K562 (cell line): Measurements from ENCODE around the gene FOSL1. TPM values are rescaled to one million over a fixed set of nuclear protein-coding genes. Genes with fewer than 3 reads are reported as not detected.

Experiments used
- ATAC-seq: fragments of 200-7000 bp; cut with Tn5 transposase; 3 replicates; pipeline ENCODE4 v1.9.1; 2020; ENCODE audit warnings: moderate library complexity
- BruUV-seq: library from RNA; stranded (reverse); fragments of 400-500 nt; replicated peaks from 2 replicates; lab custom pipeline; 2021; lab: Mats Ljungman, UMichigan
- CTCF ChIA-PET: fragments of 300-600 bp; formaldehyde crosslinking; extraction: SDS; loops from one replicate; lab custom pipeline; 2021; ENCODE audit warnings: low intra/inter-chr PET ratio; lab: Yijun Ruan, JAX
- POLR2A ChIA-PET: fragments of 300-600, 350-650 bp; sonication (Branson Sonifier 250); formaldehyde crosslinking; extraction: SDS; loops from one replicate; lab custom pipeline; 2021; ENCODE audit warnings: antibody characterized with exemption, inconsistent platforms; lab: Yijun Ruan, JAX
- DNase-seq, 4 experiments: peaks; one replicate each; pipeline versions ENCODE4 v3.0.0 to v3.0.0-alpha.2; 2011 to 2018; ENCODE audit warnings: low spot score in 3 of 4, mixed read lengths in 3 of 4; ENCODE audit errors: extremely low read depth in 1 of 4
- FAIRE-seq: peaks from 2 replicates; lab custom pipeline; 2011; peaks lifted over from hg19 to GRCh38; lab: Jason Lieb, UNC
- H2AFZ ChIP-seq: 2 replicates; pipeline ENCODE4 v1.6.0; 2011; ENCODE audit warnings: low read depth, low read length, control low read depth, inconsistent platforms
- H3K27ac ChIP-seq: fragments of 200-600 bp; 3 replicates; pipeline ENCODE4 v1.8.0; 2011; ENCODE audit warnings: low read depth, mild to moderate bottlenecking, control low read depth, inconsistent platforms, low read length, moderate library complexity, mixed read lengths; ENCODE audit errors: extremely low read depth
- H3K27me3 ChIP-seq, 2 experiments: fragments of 300-600 bp in 1 of 2; 2 replicates in 1 of 2; 3 replicates in 1 of 2; pipeline versions ENCODE4 v1.6.0 to v1.8.0; 2011; ENCODE audit warnings: inconsistent platforms in 2 of 2, low read length in 2 of 2, mild to moderate bottlenecking in 1 of 2, mixed read lengths in 1 of 2, moderate library complexity in 1 of 2; ENCODE audit not compliant: control insufficient read depth in 2 of 2, insufficient read depth in 2 of 2
- H3K36me3 ChIP-seq: fragments of 300-600 bp; 3 replicates; pipeline ENCODE4 v1.8.0; 2011; ENCODE audit warnings: mild to moderate bottlenecking, low read length, inconsistent platforms; ENCODE audit not compliant: control insufficient read depth, insufficient read depth
- H3K4me1 ChIP-seq, 2 experiments: fragments of 200-600 bp in 1 of 2; replicated peaks in 1 of 2; 2 replicates in 1 of 2; 3 replicates in 1 of 2; pipeline versions ENCODE4 v1.5.1 to v1.8.0; 2011; ENCODE audit warnings: inconsistent platforms in 2 of 2, low read length in 2 of 2, mild to moderate bottlenecking in 1 of 2, mixed read lengths in 1 of 2, moderate library complexity in 1 of 2; ENCODE audit not compliant: control insufficient read depth in 2 of 2, insufficient read depth in 2 of 2
- H3K4me2 ChIP-seq: 2 replicates; pipeline ENCODE4 v1.6.1; 2011; ENCODE audit warnings: low read length, control low read depth, inconsistent platforms, mixed read lengths; ENCODE audit not compliant: insufficient read depth
- H3K4me3 ChIP-seq: fragments of 200-600 bp; sonication (generic), shearing (Covaris generic); 2 replicates; pipeline ENCODE4 v1.5.1; 2016; ENCODE audit warnings: control low read depth, inconsistent platforms
- H3K79me2 ChIP-seq: fragments of 200-600 bp; 3 replicates; pipeline ENCODE4 v1.8.0; 2011; ENCODE audit warnings: low read length, inconsistent platforms; ENCODE audit not compliant: control insufficient read depth, insufficient read depth
- H3K9ac ChIP-seq, 2 experiments: 2 replicates each; pipeline versions ENCODE4 v1.6.0 to v1.6.1; 2011; ENCODE audit warnings: low read depth in 2 of 2, low read length in 2 of 2, control low read depth in 1 of 2, inconsistent platforms in 1 of 2, mild to moderate bottlenecking in 1 of 2, mixed read lengths in 1 of 2; ENCODE audit not compliant: insufficient read depth in 1 of 2
- H3K9me1 ChIP-seq: one replicate; pipeline ENCODE4 v1.6.0; 2011; ENCODE audit warnings: inconsistent platforms, mild to moderate bottlenecking, low read length, moderate library complexity; ENCODE audit not compliant: control insufficient read depth, insufficient read depth
- H3K9me3 ChIP-seq: replicated peaks from 2 replicates; pipeline ENCODE4 v1.5.1; 2011; ENCODE audit warnings: low read depth, low read length, inconsistent platforms; ENCODE audit not compliant: control insufficient read depth, insufficient read depth
- H4K20me1 ChIP-seq: replicated peaks from 2 replicates; pipeline ENCODE4 v1.6.1; 2011; ENCODE audit warnings: low read length, inconsistent platforms, mixed read lengths; ENCODE audit not compliant: control insufficient read depth, insufficient read depth
- FOXK2 ChIP-seq, 2 experiments: fragments of 450-650 bp; IDR thresholded peaks in 1 of 2; conservative IDR thresholded peaks in 1 of 2; 2 replicates each; pipeline ENCODE4 v1.6.1; 2016; ENCODE audit warnings: low read depth in 2 of 2, mild to moderate bottlenecking in 1 of 2
- HNRNPLL ChIP-seq: fragments of 200-400 bp; formaldehyde crosslinking; IDR thresholded peaks from 2 replicates; pipeline ENCODE4 v1.6.1; 2017; ENCODE audit warnings: low read length, low read depth, mild to moderate bottlenecking; ENCODE audit not compliant: poor library complexity, severe bottlenecking
- L3MBTL2 ChIP-seq: fragments of 450-650 bp; IDR thresholded peaks from 2 replicates; pipeline ENCODE4 v1.6.1; 2016; ENCODE audit warnings: mild to moderate bottlenecking, moderate library complexity
- MLX ChIP-seq, 2 experiments: fragments of 450-650 bp in 1 of 2; sonication (generic) in 1 of 2; formaldehyde crosslinking; conservative IDR thresholded peaks; 2 replicates each; pipeline versions ENCODE4 v1.4.0 to v1.8.1; 2020 to 2022; ENCODE audit warnings: mild to moderate bottlenecking in 1 of 2, missing genetic modification reagents in 1 of 2
- MYBL2 ChIP-seq, 2 experiments: fragments of 450-650 bp in 1 of 2; sonication (generic) in 1 of 2; formaldehyde crosslinking in 1 of 2; IDR thresholded peaks; 2 replicates each; pipeline versions ENCODE4 v1.6.1 to v1.8.1; 2017 to 2022; ENCODE audit warnings: borderline replicate concordance in 1 of 2, inconsistent platforms in 1 of 2, low read depth in 1 of 2, mild to moderate bottlenecking in 1 of 2, missing genetic modification reagents in 1 of 2, moderate library complexity in 1 of 2
- PKNOX1 ChIP-seq: fragments of 450-650 bp; IDR thresholded peaks from 2 replicates; pipeline ENCODE4 v1.6.1; 2016
- PTTG1 ChIP-seq: fragments of 450-650 bp; IDR thresholded peaks from 2 replicates; pipeline ENCODE4 v1.6.1; 2016; ENCODE audit warnings: low read depth, mild to moderate bottlenecking, missing genetic modification characterization, missing compliant biosample characterization
- SMAD3 ChIP-seq: fragments of 450-650 bp; formaldehyde crosslinking; conservative IDR thresholded peaks from 2 replicates; pipeline ENCODE4 v1.4.0; 2020; ENCODE audit warnings: mild to moderate bottlenecking
- SMARCE1 ChIP-seq: fragments of 450-650 bp; IDR thresholded peaks from 2 replicates; pipeline ENCODE4 v1.7.1; 2016; ENCODE audit warnings: mild to moderate bottlenecking
- STAT6 ChIP-seq: sonication (generic); formaldehyde crosslinking; IDR thresholded peaks from 2 replicates; pipeline ENCODE4 v1.8.1; 2023; ENCODE audit warnings: mild to moderate bottlenecking, missing genetic modification reagents
- ZBTB17 ChIP-seq: fragments of 450-650 bp; formaldehyde crosslinking; IDR thresholded peaks from 2 replicates; pipeline ENCODE4 v1.4.0; 2020; ENCODE audit warnings: mild to moderate bottlenecking
- ZKSCAN8 ChIP-seq: fragments of 200-800 bp; sonication (Bioruptor generic); IDR thresholded peaks from 2 replicates; pipeline ENCODE4 v1.6.1; 2016; ENCODE audit warnings: missing genetic modification characterization, missing compliant biosample characterization
- ZNF134 ChIP-seq: fragments of 250-450 bp; sonication (Bioruptor Pico); conservative IDR thresholded peaks from 2 replicates; pipeline ENCODE4 v1.4.0; 2020
- ZNF398 ChIP-seq: fragments of 250-450 bp; sonication (Bioruptor Pico); IDR thresholded peaks from 2 replicates; pipeline ENCODE4 v1.8.0; 2021; ENCODE audit warnings: moderate library complexity, mild to moderate bottlenecking, inconsistent platforms
- WGBS: fragments of 100-300 bp; shearing (Covaris generic); methylation state at CpG from one replicate; pipeline ENCODE4 v1.1.6; 2016; ENCODE audit warnings: low coverage, mixed read lengths; ENCODE audit not compliant: insufficient coverage; ENCODE audit errors: missing lambda C conversion rate; 5-methylcytosine and 5-hydroxymethylcytosine counted together
- in situ Hi-C: fragments of 300-500 bp; cut with MboI; formaldehyde crosslinking; loops from 4 replicates; pipeline ENCODE4 v1.15.0; 2018; ENCODE audit warnings: inconsistent platforms, mixed read lengths
- intact Hi-C: fragments of 100-400 bp; cut with micrococcal nuclease; formaldehyde crosslinking; loops from 2 replicates; pipeline ENCODE4 v1.14.2; 2022
- polyA plus RNA-seq, 8 experiments: library from polyadenylated mRNA; depleted of rRNA in 4 of 8; stranded (reverse) in 5 of 8; unstranded in 3 of 8; fragments of >200 nt; fragmentation: Nextera tagmentation in 2 of 8; fragmentation: Illumina TruSeq in 1 of 8; extraction: Ambion mirVana in 2 of 8; extraction: Trizol in 1 of 8; gene quantifications; 2 replicates each; pipeline versions ENCODE4 v1.2.1 to v1.2.3, GENCODE V29; 2011 to 2014; ENCODE audit warnings: inconsistent platforms in 1 of 8, missing spikeins in 1 of 8
- total RNA-seq, 7 experiments: library from RNA; depleted of rRNA in 6 of 7; stranded (reverse); fragments of >200 nt in 6 of 7; fragmentation: Illumina TruSeq in 2 of 7; extraction: Trizol in 2 of 7; gene quantifications; 2 replicates each; pipeline versions ENCODE4 v1.2.1 to v1.2.3, GENCODE V29; 2011 to 2021; ENCODE audit warnings: low replicate concordance in 1 of 7

The FOSL1 gene
- total and polyA plus RNA-seq, 9 of the 15 experiments (the other 6 are each of a cell fraction or from before 2014, with no cell fraction given) = 3.5 to 39.6 (median 10.0) TPM

- H3K79me2 ChIP-seq = peaks cover 60% of the 10 kb centered on the region
- intact Hi-C loops = loop anchor here (5.0 kb wide), 1 partner anchor 45 kb away; the partner anchor contains the start of gene FOSL1
- H2AFZ ChIP-seq = peak overlapping the region; percentile 73
- no peaks in the 10 kb centered on the region for H3K9me3 ChIP-seq
- peak overlapping the region; percentile 95 for H3K4me2 ChIP-seq
- no peaks in the 10 kb centered on the region; a peak in 1 of 5 replicates for H3K27me3 ChIP-seq
- WGBS = 2% methylated on average over 57 of the region's 57 CpGs
- ATAC-seq = peak; percentile 32
- ChIA-PET POLR2A (interaction anchor here (0.5 to 5.6 kb wide), 15 partner anchors 10 to 229 kb away, joined by 3 to 151 read pairs (median 6); partner anchors contain the start of genes CCDC85B, FIBP, FOSL1 and RNASEH2C), CTCF (no interaction called here)
- peaks cover 11 to 59% of the 10 kb centered on the region in 2 experiments for H3K4me1 ChIP-seq
- H3K4me3 ChIP-seq = peak overlapping the region; percentile 95
- peaks cover 11% of the 10 kb centered on the region for H3K9me1 ChIP-seq
- H3K36me3 ChIP-seq = peaks cover 57% of the 10 kb centered on the region
- in situ Hi-C loops = no loop called here
- peaks cover 22% of the 10 kb centered on the region for H4K20me1 ChIP-seq
- peak overlapping the region; percentile 96 for H3K27ac ChIP-seq
- peak overlapping the region; percentile 98 to 99 for H3K9ac ChIP-seq
- peak; percentile 61 to 84 (median 70) for DNase-seq
- BruUV-seq = no TSS peak
- FAIRE-seq = peak; percentile 66
- no peak for TF ChIP-seq L3MBTL2
- TF ChIP-seq PTTG1 (tag) = no peak
- TF ChIP-seq STAT6 (CRISPR knock-in tag) = no peak
- TF ChIP-seq ZNF398 (CRISPR knock-in tag) = no peak
- no peak for TF ChIP-seq HNRNPLL
- peak; percentile 72 to 75; a peak in 2 of 4 replicates for TF ChIP-seq FOXK2 (conservative IDR thresholded peaks at IDR 0.05 in 1 of 2, IDR thresholded peaks at IDR 0.05 in 1 of 2; ENCODE audit: low read depth in 2 of 2)
- TF ChIP-seq MLX (CRISPR knock-in tag; conservative IDR thresholded peaks at IDR 0.05) = no peak; a peak in 1 of 4 replicates
- TF ChIP-seq ZBTB17 (CRISPR knock-in tag) = 0 out of 2 replicates have a peak, but pooled peaks have one; percentile 14
- TF ChIP-seq ZKSCAN8 (CRISPR knock-in tag) = no peak
- no peak for TF ChIP-seq SMAD3 (CRISPR knock-in tag)
- no peak for TF ChIP-seq MYBL2 (IDR thresholded peaks at IDR 0.05; ENCODE audit: low read depth)
- TF ChIP-seq MYBL2 (CRISPR knock-in tag; IDR thresholded peaks at IDR 0.05; ENCODE audit: borderline replicate concordance) = no peak
- no peak for TF ChIP-seq ZNF134
- no peak for TF ChIP-seq SMARCE1
- 0 out of 2 replicates have a peak, but pooled peaks have one; percentile 13 for TF ChIP-seq PKNOX1
Observed at GRCh38 chr11:65856689-65857499, 43.3 kb downstream of the FOSL1 start.
